ENCODE results near the gene ECT2L.
A peak's percentile ranks its signal among the peaks of the same experiment; 100 is the strongest.

GRCh38 chr6:138945354-138945753, 149.5 kb downstream of the ECT2L start:
- 0 out of 2 replicates have a peak, but pooled peaks have one; percentile 20 for TF ChIP-seq CTCF (conservative IDR thresholded peaks at IDR 0.05; ENCODE audit: low read depth, low read length)
- TF ChIP-seq EZH2 (IDR thresholded peaks at IDR 0.05; ENCODE audit: borderline replicate concordance, low read depth, low read length, poor library complexity, severe bottlenecking), result no peak
